ENCODE measurements around the gene TBK1. TPM values are rescaled to one million over a fixed set of nuclear protein-coding genes. Genes with fewer than 3 reads are reported as not detected.
A peak's percentile ranks its signal among the peaks of the same experiment; 100 is the strongest.

The TBK1 gene
- total RNA-seq, result 7.4 TPM

DNA sequence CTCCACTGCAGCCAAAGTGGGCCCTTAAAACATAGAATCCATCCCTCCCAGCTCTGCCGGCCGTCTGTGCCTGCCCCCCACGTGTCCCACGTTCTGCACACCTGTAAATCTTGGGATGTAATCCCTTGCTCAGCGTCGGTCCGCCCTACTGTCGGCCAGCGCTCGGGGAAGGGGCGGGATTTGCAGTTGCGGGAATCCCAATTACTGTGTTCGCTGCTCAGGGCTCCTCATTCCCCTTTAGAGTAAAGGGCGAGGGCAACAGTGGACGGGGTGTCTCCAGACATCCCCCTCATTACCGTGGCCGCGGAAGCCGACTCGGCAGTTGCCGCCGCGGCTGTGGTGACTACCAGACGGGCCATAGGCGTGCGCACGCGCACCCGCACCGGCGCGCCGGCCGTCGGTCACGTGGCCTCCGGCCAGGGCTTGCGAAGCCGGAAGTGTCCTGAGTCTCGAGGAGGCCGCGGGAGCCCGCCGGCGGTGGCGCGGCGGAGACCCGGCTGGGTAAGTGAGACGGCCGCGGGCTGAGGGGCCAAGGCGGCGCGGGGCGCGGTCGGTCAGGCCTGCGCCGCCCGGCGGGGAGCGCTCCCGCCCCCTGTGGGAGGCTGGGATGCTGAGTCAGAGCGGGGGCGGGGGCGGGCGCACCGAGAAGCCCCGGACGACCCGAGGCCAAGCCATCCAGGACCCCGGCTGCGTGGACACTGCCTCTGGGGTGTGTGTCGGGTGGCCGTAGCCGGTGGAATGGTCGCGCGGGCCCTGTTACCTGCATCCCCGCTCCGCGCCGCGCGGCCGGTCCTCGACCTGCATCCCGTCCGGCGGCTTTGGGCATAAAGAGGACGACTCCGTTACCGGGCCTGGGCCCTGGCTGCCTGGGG, at the start of gene TBK1:
TSS of gene TBK1 (plus strand) at position 434 of the 872 bp plus-strand sequence. CDS start 3,751 bp downstream, outside the sequence.
- DNase-seq (ENCODE audit: low spot score), result peak; percentile 95
- peak; percentile 95 for ATAC-seq

DNA sequence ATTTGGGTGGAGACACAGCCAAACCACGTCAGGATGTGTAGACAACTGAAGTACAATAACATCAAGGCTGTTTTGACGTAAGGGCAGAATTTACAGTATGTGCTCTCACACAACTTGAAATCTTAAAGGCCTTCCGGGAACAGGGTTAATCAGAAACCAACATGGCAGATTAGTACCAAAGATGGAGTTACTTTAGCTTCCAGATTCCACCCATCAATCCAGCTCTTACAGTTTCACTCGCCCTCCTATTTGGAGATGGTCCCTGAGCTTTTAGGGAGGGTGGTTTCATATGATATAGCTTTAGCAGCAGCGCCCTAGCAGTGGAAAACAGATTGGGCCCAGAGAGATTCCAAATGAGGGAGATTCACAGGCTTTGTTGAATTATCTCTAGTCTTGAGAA, 49.7 kb upstream of the TBK1 start:
- DNase-seq (ENCODE audit: low spot score) (no peak), ATAC-seq (no peak)

DNA sequence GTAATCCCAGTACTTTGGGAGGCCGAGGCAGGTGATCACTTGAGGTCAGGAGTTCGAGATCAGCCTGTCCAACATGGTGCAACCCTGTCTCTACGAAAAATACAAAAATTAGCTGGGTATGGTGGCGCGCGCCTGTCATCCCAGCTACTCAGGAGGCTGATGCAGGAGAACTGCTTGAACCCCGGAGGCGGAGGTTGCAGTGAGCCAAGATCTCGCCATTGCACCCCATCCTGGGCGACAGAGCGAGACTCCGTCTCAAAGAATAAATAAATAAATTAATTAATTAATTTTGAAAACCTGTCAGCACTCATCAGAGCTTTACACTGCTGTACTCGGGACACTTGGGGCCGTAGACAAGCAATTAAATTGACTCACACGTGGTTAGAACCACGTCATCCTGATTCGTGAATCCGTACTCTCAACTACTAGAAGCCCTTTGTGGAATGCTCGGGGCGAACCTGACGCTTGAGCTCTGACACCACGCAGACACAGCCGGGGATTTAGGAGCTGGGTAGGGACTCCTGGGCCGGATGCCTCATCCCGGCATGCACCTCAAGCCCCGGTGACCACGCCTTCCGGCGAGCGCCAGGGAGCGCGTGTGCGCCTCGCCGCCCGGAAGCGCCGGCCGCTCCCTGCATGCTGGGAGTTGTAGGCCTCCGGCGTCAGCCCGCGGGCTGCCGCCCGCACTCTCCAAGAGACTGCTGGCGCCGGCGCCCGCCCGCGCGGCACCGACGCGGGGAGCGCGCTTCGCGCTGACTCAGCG, 48.0 kb upstream of the TBK1 start, which contains the start of gene XPOT:
TSS of gene XPOT (plus strand) at position 686 of the 763 bp plus-strand sequence. CDS start 5,644 bp downstream, outside the sequence.
- DNase-seq (ENCODE audit: low spot score) (peak; percentile 96), ATAC-seq (peak; percentile 90)

DNA sequence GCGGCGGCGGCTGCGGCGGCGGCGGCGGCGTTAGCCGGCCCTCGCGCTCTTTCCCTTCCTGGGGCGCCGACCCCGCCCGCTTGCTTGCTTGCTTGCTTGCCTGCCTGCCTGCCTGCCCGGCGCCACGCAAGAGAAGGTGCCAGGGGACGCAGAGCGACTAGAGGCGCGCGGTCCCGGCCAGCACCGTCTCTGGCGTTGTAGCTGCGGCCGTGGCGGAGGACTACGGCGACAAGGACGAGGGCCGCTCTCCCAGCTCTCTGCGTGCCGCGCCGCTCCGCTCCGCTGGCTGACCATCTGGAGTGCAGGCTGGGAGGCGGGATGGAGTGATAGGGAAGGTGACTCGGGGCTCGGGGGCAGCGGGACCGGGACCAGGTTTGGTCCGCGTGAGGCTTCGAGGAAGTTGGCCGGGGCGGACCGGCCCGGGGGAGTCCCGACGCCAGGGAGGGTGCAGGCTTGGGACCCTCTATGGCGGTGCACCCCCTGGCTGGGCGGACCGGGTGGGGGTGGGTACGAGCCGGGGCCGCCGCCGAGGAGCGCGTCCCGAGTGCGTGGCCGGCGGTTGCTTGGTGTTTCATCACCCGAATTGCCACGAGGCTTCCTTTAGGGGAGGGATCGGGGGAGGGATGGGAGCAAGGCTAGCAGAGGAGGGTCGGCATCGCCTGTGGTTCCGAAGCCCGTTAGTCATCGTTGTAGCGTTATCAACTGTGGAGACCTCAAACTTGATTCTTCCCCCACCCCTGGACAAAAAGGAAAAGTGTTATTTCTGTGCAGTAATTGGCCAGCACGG, 47.3 kb upstream of the TBK1 start:
- ATAC-seq (peak; percentile 59), DNase-seq (ENCODE audit: low spot score) (peak; percentile 70)

DNA sequence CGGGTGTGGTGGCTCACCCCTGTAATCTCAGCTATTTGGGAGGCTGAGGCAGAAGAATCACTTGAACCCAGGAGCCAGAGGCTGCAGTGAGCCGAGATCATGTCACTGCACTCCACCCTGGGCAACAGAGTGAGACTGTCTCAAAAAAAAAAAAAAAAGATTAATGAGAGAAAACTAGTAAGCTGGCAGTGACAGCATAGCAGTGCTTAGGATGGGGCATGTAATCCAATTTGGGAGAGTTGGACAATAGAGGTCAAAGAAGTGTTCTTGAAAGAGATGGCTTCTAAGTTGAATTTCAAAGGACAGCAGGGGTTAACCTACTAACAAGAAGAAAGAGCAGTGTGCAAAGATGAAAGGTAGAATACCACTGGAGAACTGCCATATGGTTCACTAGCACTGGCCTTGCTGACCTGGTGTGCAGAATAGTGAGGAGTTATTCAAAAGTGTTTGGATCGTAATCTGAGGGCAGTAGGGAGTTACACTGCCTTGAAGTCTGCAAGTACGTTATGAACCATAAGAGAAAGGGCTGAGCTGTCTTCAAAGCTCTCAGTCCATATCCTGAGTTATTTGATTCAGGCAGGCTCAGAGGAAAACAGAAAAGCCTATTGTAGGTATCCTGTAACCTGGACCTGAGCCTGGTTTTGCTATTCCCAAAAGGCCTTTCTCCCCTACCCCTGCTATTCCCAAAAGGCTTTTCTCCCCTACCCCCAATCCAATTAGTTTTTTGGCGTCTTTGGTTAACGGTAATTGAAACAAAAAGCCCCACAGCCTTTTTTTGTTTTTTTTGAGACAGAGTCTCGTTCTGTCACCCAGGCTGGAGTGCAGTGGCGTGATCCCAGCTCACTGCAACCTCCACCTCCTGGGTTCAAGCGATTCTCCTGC, 44.3 kb upstream of the TBK1 start:
- peak; percentile 23 for ATAC-seq

DNA sequence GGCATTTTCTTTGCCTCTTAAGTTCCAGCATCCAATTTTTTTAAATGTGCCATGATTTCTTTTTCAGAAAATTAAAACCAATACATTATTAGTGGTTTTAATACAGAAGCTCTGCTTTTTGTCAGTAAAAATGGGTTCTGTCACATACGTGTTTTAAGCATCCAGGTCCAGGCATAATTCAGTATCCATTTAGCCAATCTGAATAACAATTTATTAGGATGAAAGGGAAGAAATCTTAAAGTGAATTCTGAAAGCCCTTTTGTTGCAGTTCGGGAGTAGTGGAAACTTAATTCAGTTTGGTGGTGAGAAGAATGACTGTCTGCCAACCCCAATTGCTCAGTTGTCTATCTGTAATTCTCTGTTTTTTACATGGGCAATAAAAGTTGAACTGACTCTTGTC, 40.5 kb upstream of the TBK1 start:
- ATAC-seq (no peak), DNase-seq (ENCODE audit: low spot score) (no peak)

More for the DNA sequence above, 44.3 kb upstream of the TBK1 start:
- no peak for DNase-seq (ENCODE audit: low spot score)

DNA sequence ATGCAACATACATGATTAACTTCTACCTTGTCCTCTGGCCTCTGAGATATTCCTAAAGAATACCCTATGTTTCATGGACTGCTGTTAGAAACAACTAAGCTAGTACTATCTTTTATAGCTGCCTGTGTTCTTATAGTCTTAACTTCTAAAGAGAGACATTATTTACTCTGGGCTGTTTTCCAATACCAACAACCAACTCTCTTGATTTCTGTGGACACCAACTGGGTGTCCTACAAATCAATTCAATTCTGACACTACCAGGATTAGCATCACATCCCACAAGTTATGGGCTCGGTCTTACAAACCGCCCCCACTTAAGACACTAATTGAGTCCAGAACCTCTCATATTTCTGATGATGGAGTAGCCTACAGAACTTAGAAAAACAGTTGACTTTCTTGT, 39.5 kb upstream of the TBK1 start:
- ATAC-seq (no peak), DNase-seq (ENCODE audit: low spot score) (no peak)

DNA sequence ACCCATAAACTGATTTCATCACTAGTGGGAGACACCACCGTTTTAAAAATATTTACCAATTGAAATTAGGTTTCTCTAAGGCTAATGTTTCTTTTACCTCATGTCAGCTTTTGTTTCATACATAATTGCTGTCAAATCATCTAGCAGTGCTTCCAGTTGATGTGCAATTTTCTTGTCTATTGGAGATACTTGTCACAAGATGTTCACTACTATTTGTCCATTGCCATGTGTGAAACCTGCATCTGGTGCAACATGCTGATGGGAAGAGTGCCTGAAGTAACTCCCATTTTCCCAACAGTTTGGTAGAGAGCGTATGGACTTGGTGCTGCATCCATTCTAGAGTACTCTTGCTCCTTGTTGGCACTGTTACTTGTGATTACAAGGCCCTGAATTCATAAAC, 38.0 kb upstream of the TBK1 start:
- no peak for DNase-seq (ENCODE audit: low spot score)
- no peak for ATAC-seq

DNA sequence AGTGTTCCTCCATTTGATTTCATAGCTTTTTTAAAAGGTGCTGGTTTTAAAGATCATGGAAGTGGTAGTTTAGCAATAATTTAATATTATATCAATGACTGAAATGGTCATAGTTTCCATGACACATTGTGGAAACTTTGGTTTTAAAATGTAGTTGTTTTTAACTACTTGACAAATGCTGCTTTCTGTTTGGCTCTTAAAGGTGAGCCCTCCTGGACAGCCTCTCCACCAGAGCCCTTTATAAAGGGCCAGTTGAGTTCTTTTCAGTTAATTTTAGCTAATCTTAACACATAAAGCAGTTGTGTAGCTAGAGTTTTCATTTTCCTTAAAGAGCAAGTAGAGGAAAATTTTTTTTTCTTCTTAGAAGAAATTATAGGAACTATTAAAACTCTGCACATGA, 33.7 kb upstream of the TBK1 start:
- ATAC-seq, result no peak

DNA sequence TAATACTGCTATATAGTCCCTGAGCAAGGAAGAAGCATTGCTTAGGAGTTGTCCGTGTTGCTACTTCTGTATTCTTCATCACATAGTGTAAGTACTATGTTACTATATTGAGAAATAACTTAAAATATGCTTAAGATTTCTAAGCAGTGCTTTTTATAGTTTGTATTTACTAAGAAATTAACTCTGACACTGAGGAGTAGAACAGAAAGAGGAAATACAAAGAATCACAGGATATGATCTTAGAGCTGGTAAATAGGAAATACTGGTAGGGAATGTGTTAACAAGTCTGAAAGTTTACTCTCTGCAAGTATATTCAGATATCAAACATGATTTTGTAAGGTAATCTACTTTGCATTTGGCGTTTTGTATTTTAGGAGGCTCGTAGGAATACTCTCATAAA, 32.2 kb upstream of the TBK1 start:
- ATAC-seq, result no peak
- DNase-seq (ENCODE audit: low spot score), result no peak

More for the DNA sequence above, 33.7 kb upstream of the TBK1 start:
- no peak for DNase-seq (ENCODE audit: low spot score)

DNA sequence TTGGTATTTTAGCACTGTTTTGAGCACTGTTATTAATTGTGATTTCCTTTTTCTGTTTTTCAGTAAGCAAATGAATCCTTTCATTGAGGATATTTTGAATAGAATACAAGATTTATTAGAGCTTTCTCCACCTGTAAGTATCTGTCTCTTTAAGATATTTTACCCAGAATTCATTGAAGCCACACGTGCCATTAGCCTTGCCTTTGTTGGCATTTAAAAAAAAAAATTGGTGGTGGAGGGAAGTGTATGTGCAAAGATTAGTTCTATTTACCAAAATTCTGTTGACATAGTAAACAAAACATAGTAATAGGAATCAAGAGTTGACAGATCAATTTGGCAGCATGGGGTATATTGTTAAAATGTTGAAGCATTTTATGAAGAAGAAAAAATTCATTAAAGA, 23.9 kb upstream of the TBK1 start:
- no peak for ATAC-seq
- no peak for DNase-seq (ENCODE audit: low spot score)

DNA sequence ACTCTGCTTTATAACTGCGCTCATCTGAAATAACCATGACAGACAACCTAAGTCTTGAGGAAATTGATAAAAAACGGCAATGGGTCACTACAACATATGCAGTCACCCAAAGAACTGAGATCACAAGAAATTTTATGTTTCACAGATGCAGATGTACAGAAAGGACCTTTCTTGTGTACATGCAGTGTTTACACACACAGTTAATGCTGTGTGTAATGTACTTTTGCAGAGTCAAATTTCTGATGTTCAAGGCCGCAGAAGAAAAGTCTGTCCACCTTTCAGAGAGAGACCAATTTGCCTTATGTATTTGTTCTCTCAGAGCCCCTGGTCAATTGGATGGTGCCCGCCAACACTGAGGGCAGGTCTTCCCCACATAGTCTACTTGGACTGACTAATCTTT, 23.0 kb upstream of the TBK1 start:
- DNase-seq (ENCODE audit: low spot score), result no peak
- ATAC-seq, result no peak

DNA sequence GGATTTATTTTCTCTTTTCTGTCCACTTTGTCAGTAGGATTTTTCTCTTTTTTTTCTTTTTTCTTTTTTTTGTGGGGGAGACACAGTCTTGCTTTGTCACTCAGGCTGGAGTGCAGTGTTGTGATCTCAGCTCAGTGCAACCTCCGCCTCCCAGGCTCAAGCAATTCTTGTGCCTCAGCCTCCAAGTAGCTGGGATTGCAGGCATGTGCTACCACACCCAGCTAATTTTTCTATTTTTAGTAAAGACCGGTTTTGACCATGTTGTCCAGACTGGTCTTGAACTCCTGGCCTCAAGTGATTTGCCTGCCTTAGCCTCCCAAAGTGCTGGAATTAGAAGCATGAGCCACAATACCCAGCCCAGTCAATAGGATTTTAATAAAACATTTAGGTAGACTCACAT, 21.0 kb upstream of the TBK1 start:
- no peak for DNase-seq (ENCODE audit: low spot score)
- ATAC-seq, result no peak

DNA sequence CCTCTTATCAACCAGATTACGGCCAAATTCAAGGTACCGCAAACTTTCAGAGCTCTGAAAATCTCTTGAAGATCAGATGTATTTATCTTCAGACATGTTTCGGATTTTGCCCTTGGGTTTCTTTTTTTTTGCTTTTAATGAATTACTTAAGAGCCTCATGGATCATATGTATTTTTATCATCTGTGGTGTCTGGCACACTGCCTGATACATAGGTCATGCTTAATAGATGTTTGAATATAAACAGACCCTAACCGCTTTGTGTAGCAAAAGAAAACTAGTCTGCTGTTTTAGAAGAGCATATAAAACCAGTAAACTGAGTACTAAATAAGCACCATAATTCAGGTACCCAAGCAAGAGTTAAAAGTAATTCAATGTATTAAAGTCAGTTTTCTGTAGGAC, 20.1 kb upstream of the TBK1 start:
- ATAC-seq, result no peak

DNA sequence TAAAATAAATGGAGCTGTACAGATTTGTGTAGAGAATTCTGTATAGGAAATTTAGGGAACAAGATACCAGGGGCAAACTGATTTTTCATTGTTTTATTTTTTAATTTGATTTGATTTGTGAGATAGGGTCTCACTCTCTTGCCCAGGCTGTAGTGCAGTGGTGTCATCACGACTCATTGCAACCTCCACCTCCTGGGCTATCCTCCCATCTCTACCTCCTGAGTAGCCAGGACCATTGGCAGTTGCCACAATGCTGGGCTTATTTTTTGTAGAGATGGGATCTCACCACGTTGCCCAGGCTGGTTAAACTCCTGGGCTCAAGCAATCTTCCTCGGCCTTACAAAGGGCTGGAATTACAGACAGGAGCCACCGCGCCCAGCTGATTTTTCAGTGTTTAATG, 18.0 kb upstream of the TBK1 start:
- ATAC-seq (no peak), DNase-seq (ENCODE audit: low spot score) (no peak)

More for the DNA sequence above, 20.1 kb upstream of the TBK1 start:
- DNase-seq (ENCODE audit: low spot score), result no peak

DNA sequence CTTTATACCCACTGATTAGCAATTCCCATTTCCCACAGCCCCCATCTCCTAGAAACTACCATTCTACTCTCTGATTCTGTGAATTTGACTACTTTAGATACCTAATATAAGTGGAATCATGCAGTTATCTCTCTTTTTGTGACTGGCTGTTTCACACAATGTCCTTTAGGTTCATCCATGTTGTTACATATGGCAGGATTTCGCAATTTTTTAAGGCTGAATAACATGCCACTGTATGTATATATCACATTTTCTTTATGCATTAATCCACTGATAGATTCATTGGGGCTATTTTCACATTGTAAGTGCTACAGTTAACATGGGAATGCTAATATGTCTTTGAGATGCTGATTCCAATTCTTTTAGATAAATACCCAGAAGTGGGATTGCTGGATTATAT, 11.8 kb upstream of the TBK1 start:
- no peak for ATAC-seq
- no peak for DNase-seq (ENCODE audit: low spot score)

DNA sequence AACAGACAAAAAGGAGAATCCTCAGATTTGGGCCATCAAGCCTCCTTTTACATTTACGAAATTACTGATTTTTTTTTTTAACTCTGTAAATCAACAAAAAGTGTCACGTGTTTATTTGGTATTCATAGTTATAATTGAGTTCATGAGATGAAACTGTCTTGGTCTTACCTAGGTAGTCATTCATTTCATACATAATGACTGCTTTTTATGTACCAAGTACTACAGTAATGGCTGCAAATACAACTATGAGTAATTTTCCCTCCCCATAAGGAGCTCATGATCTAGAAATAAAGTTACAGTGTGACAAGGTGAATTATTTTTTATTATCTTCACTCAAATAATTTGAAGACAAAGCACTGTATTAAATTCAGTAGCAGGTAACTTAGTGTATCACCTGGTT, 6.4 kb upstream of the TBK1 start:
- DNase-seq (ENCODE audit: low spot score) (no peak), ATAC-seq (no peak)

DNA sequence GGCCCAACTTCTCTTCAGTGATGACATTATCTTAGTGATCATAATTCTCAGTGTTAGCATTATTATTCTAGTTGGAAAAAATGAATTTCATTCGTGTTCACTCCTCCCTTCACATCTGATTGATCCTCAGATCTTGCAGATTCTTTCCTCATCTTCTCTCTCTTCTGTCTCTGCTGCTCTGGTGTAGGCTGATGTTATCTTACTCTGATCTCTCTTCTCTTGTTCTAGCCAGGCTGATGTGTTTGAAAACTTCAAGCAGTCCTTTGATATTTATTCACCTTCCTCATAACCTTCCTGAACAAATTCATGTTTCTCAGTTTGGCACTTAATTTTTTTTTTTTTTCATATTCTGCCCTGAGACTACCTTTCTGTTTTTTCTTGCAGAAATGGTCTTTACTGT, 5.6 kb upstream of the TBK1 start:
- no peak for ATAC-seq
- no peak for DNase-seq (ENCODE audit: low spot score)

DNA sequence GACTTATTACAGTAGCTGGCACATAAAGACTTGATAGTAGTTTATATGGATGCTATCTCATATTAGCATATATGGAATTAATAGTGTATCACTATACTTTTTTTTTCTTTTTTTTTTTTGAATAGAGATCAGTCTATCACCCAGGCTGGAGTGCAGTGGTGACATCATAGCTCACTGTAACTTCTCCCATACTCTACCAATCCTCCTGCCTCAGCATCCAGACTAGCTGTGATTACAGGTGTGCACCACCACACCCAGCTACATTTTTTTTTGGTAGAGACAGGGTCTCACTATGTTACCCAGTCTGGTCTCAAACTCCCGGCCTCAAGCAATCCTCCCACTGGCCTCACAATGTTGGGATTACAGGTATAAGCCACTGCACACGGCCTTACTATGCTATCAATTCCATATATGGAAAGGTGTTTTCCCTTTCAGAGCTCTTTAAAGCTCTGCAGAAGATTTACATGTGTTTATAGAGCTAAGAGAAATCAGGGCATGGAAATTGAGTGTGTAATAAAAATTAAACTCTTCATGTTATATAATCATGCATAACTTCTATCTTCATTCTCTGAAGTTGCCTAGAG, 1.8 kb upstream of the TBK1 start:
- DNase-seq (ENCODE audit: low spot score) (no peak), ATAC-seq (no peak)

All from left lobe of liver (tissue), 2 donors.